AG04450 (cell line): ENCODE results near the gene PRCC. TPM values are rescaled to one million over a fixed set of nuclear protein-coding genes. Genes with fewer than 3 reads are reported as not detected.

Source experiments
- CTCF ChIA-PET: fragments of 300-600, 350-600 bp; formaldehyde crosslinking; extraction: SDS; loops from one replicate; lab custom pipeline; 2022; ENCODE audit warnings: antibody characterized with exemption, inconsistent platforms; lab: Charles Lee
- POLR2A ChIA-PET: fragments of 350-600 bp; formaldehyde crosslinking; extraction: SDS; loops from one replicate; lab custom pipeline; 2021; ENCODE audit warnings: antibody characterized with exemption, inconsistent platforms; lab: Yijun Ruan, JAX
- DNase-seq: peaks from one replicate; pipeline ENCODE4 v3.0.0-alpha.2; 2011; ENCODE audit warnings: low read depth, low spot score
- H3K27ac ChIP-seq: one replicate; pipeline ENCODE4 v1.5.1; 2012; ENCODE audit warnings: low read depth, low read length, control low read depth
- H3K27me3 ChIP-seq: one replicate; pipeline ENCODE4 v1.6.0; 2012; ENCODE audit warnings: low read length; ENCODE audit not compliant: control insufficient read depth, insufficient read depth
- H3K4me3 ChIP-seq: 2 replicates; pipeline ENCODE4 v1.5.1; 2011; ENCODE audit warnings: mild to moderate bottlenecking, low read depth, low read length, control low read depth
- H3K9me3 ChIP-seq: 2 replicates; pipeline ENCODE4 v1.5.1; 2012; ENCODE audit warnings: low read length; ENCODE audit not compliant: control insufficient read depth, insufficient read depth
- CTCF ChIP-seq: IDR thresholded peaks from 2 replicates; pipeline ENCODE4 v1.5.1; 2011; ENCODE audit warnings: low read depth, low read length, control low read depth, inconsistent platforms
- polyA plus RNA-seq: library from polyadenylated mRNA; depleted of rRNA; stranded (reverse); fragments of >200 nt; gene quantifications from 2 replicates; pipeline ENCODE4 v1.2.3, GENCODE V29; 2011

The PRCC gene
- polyA plus RNA-seq, 1 experiment = 51.1 TPM

- POLR2A ChIA-PET = no interaction called here
- H3K4me3 ChIP-seq = no peak overlapping the region
- no peak for DNase-seq
- CTCF ChIA-PET = interaction anchor here (1.6 kb wide), 1 partner anchor 18 kb away, joined by 4 read pairs; no protein-coding TSS in a partner anchor
- no peak for TF ChIP-seq CTCF
- H3K27me3 ChIP-seq = no peaks in the 10 kb centered on the region
- H3K9me3 ChIP-seq = no peaks in the 10 kb centered on the region; the same call in 1 of the 2 replicates
- H3K27ac ChIP-seq = no peak overlapping the region
Observed at GRCh38 chr1:156743367-156744302, 23.7 kb upstream of the PRCC start.

GRCh38 chr1:156744344-156744743, 23.0 kb upstream of the PRCC start:
- Histone ChIP-seq H3K4me3 (no peak overlapping the region), H3K27me3 (no peaks in the 10 kb centered on the region), H3K27ac (no peak overlapping the region), H3K9me3 (no peaks in the 10 kb centered on the region; the same call in 1 of the 2 replicates)
- CTCF ChIA-PET = no interaction called here
- TF ChIP-seq CTCF = no peak
- POLR2A ChIA-PET = no interaction called here
- DNase-seq = no peak

GRCh38 chr1:156744786-156745419, 22.4 kb upstream of the PRCC start:
- ChIA-PET CTCF (no interaction called here), POLR2A (no interaction called here)
- Histone ChIP-seq H3K4me3 (no peak overlapping the region), H3K9me3 (no peaks in the 10 kb centered on the region; the same call in 1 of the 2 replicates), H3K27ac (peak overlapping the region; percentile 21), H3K27me3 (no peaks in the 10 kb centered on the region)
- no peak for DNase-seq
- TF ChIP-seq CTCF = no peak

- peaks cover 2% of the 10 kb centered on the region; the same call in 1 of the 2 replicates for H3K9me3 ChIP-seq
- ChIA-PET POLR2A (no interaction called here), CTCF (interaction anchor here (1.5 kb wide), 1 partner anchor 20 kb away, joined by 6 read pairs; no protein-coding TSS in a partner anchor)
- DNase-seq = no peak
- no peak overlapping the region for H3K27ac ChIP-seq
- no peak for TF ChIP-seq CTCF
- H3K27me3 ChIP-seq = no peaks in the 10 kb centered on the region
- H3K4me3 ChIP-seq = peak overlapping the region; percentile 58
Observed at GRCh38 chr1:156745881-156746280, 21.5 kb upstream of the PRCC start.
